Neural cell (in vitro differentiated cells): Measurements from ENCODE around the gene ST3GAL5. TPM values are rescaled to one million over a fixed set of nuclear protein-coding genes. Genes with fewer than 3 reads are reported as not detected.
"Not testable (repeated sequence)": the region's sequence is repeated elsewhere in the genome, so short reads cannot be mapped to it uniquely, and the experiment has no call there.

Experiments
- H2AFZ ChIP-seq: fragments of 200-600, 300-800 bp; sonication (generic), shearing (Covaris generic); 2 replicates; pipeline ENCODE4 v1.6.0; 2014; ENCODE audit warnings: low read depth, mild to moderate bottlenecking, antibody characterized with exemption, low read length, moderate library complexity
- H3F3A ChIP-seq: fragments of 200-600 bp; shearing (Covaris generic); 2 replicates; pipeline ENCODE4 v1.6.1; 2016; ENCODE audit warnings: mild to moderate bottlenecking, moderate library complexity, mixed read lengths, antibody characterized with exemption, low read length; ENCODE audit not compliant: insufficient read depth, poor library complexity, severe bottlenecking
- H3K27ac ChIP-seq: fragments of 200-600, 300-800 bp; sonication (generic), shearing (Covaris generic); 2 replicates; pipeline ENCODE4 v1.5.1; 2014; ENCODE audit warnings: mild to moderate bottlenecking, low read length, moderate library complexity
- H3K27me3 ChIP-seq: fragments of 300-800, 200-600 bp; sonication (generic), shearing (Covaris generic); 2 replicates; pipeline ENCODE4 v1.6.0; 2014; ENCODE audit warnings: mild to moderate bottlenecking, low read depth, low read length, moderate library complexity; ENCODE audit not compliant: insufficient read depth
- H3K36me3 ChIP-seq: fragments of 300-800, 200-600 bp; sonication (generic), shearing (Covaris generic); 2 replicates; pipeline ENCODE4 v1.5.1; 2014; ENCODE audit warnings: mild to moderate bottlenecking, antibody characterized with exemption, low read length, moderate library complexity; ENCODE audit not compliant: insufficient read depth
- H3K4me2 ChIP-seq: fragments of 300-800, 200-600 bp; sonication (generic), shearing (Covaris generic); 2 replicates; pipeline ENCODE4 v1.6.0; 2014; ENCODE audit warnings: mild to moderate bottlenecking, low read length
- H3K4me3 ChIP-seq: fragments of 300-800, 200-600 bp; sonication (generic), shearing (Covaris generic); 2 replicates; pipeline ENCODE4 v1.5.1; 2014; ENCODE audit warnings: mild to moderate bottlenecking, low read length, moderate library complexity
- H3K79me2 ChIP-seq: fragments of 200-600 bp; shearing (Covaris generic); replicated peaks from 2 replicates; pipeline ENCODE4 v1.6.0; 2014; ENCODE audit warnings: mild to moderate bottlenecking, low read length, moderate library complexity; ENCODE audit not compliant: insufficient read depth
- H3K9ac ChIP-seq: fragments of 300-800, 200-600 bp; sonication (generic), shearing (Covaris generic); 2 replicates; pipeline ENCODE4 v1.6.1; 2016; ENCODE audit warnings: mild to moderate bottlenecking, low read length, mixed read lengths
- H3K9me2 ChIP-seq: fragments of 200-600 bp; shearing (Covaris generic); 2 replicates; pipeline ENCODE4 v1.6.1; 2016; ENCODE audit warnings: mild to moderate bottlenecking, low read length, mixed read lengths; ENCODE audit not compliant: insufficient read depth
- H3K9me3 ChIP-seq: fragments of 200-600, 300-800 bp; sonication (generic), shearing (Covaris generic); 2 replicates; pipeline ENCODE4 v1.6.1; 2016; ENCODE audit warnings: mild to moderate bottlenecking, mixed run types, low read length, moderate library complexity, mixed read lengths
- H4K20me1 ChIP-seq: fragments of 200-600 bp; shearing (Covaris generic); 2 replicates; pipeline ENCODE4 v1.6.1; 2016; ENCODE audit warnings: mild to moderate bottlenecking, mixed run types; ENCODE audit not compliant: insufficient read depth
- EP300 ChIP-seq: fragments of 450-650 bp; conservative IDR thresholded peaks from 2 replicates; pipeline ENCODE4 v1.6.1; 2014; ENCODE audit warnings: antibody characterized with exemption, mild to moderate bottlenecking, moderate library complexity; ENCODE audit not compliant: poor library complexity, severe bottlenecking
- EZH2 ChIP-seq: fragments of 200-600, 300-800 bp; shearing (Covaris generic), sonication (generic); IDR thresholded peaks from 2 replicates; pipeline ENCODE4 v1.6.1; 2014; ENCODE audit warnings: antibody characterized with exemption, low read length, borderline replicate concordance, mild to moderate bottlenecking; ENCODE audit not compliant: insufficient read depth, poor library complexity, severe bottlenecking
- MXI1 ChIP-seq: fragments of 450-650 bp; conservative IDR thresholded peaks from 2 replicates; pipeline ENCODE4 v1.6.1; 2014; ENCODE audit warnings: antibody characterized with exemption, mild to moderate bottlenecking; ENCODE audit not compliant: poor library complexity, severe bottlenecking
- POLR2AphosphoS5 ChIP-seq: IDR thresholded peaks from 2 replicates; pipeline ENCODE4 v1.6.1; 2012
- RAD21 ChIP-seq: fragments of 450-650 bp; conservative IDR thresholded peaks from 2 replicates; pipeline ENCODE4 v1.6.1; 2014; ENCODE audit warnings: antibody characterized with exemption, mild to moderate bottlenecking, moderate library complexity
- SMC3 ChIP-seq: fragments of 450-650 bp; conservative IDR thresholded peaks from 2 replicates; pipeline ENCODE4 v1.6.1; 2014; ENCODE audit warnings: antibody characterized with exemption, mild to moderate bottlenecking, moderate library complexity; ENCODE audit not compliant: poor library complexity
- TAF1 ChIP-seq: IDR thresholded peaks from 2 replicates; pipeline ENCODE4 v1.6.1; 2012; ENCODE audit warnings: low read depth
- polyA plus RNA-seq: library from polyadenylated mRNA; depleted of rRNA; stranded (reverse); fragments of >200 nt; gene quantifications from 2 replicates; pipeline ENCODE4 v1.2.3, GENCODE V29; 2014
- TF ChIP-seq, protein P1 (sequence below): IDR thresholded peaks from 2 replicates; pipeline ENCODE4 v1.6.1; 2012; ENCODE audit warnings: borderline replicate concordance
- TF ChIP-seq, protein P2 (sequence below): fragments of 450-650 bp; IDR thresholded peaks from 2 replicates; pipeline ENCODE4 v1.5.1; 2014; ENCODE audit warnings: antibody characterized with exemption, mild to moderate bottlenecking, moderate library complexity; ENCODE audit not compliant: poor library complexity, severe bottlenecking

The ST3GAL5 gene
- polyA plus RNA-seq, 1 donor from 2014 or later, result 55.6 TPM

DNA sequence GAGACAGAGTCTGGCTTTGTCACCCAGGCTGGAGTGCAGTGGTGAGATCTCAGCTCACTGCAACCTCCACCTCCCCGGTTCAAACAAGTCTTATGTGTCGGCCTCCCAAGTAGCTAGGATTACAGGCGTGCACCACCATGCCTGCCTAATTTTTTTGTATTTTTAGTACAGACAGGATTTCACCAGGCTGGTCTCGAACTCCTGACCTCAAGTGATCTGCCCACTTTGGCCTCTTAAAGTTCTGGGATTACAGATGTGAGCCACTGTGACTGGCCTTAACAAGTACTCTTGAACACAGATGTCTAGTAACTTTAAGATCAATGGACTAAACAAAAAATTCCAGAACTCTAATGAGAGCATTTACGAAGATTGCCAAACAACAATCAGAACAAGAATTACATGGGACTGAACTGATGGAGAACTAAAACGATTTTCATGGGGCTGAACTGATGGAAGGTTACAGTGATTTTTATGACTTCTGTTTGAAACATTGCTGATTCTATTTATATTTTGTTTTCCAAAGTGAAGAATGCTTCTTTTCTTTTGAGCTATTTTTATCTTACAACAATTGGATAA is 46.5 kb upstream of the ST3GAL5 start:
- Histone ChIP-seq H3K9ac (no peak overlapping the region), H3K27ac (no peak overlapping the region), H3K9me3 (no peaks in the 10 kb centered on the region), H3K4me2 (no peak overlapping the region), H2AFZ (no peak overlapping the region), H3K9me2 (no peaks in the 10 kb centered on the region), H4K20me1 (no peaks in the 10 kb centered on the region), H3K27me3 (no peaks in the 10 kb centered on the region), H3K4me3 (no peak overlapping the region), H3K36me3 (no peaks in the 10 kb centered on the region), H3F3A (no peaks in the 10 kb centered on the region), H3K79me2 (no peaks in the 10 kb centered on the region)
- TF ChIP-seq, protein P1, sequence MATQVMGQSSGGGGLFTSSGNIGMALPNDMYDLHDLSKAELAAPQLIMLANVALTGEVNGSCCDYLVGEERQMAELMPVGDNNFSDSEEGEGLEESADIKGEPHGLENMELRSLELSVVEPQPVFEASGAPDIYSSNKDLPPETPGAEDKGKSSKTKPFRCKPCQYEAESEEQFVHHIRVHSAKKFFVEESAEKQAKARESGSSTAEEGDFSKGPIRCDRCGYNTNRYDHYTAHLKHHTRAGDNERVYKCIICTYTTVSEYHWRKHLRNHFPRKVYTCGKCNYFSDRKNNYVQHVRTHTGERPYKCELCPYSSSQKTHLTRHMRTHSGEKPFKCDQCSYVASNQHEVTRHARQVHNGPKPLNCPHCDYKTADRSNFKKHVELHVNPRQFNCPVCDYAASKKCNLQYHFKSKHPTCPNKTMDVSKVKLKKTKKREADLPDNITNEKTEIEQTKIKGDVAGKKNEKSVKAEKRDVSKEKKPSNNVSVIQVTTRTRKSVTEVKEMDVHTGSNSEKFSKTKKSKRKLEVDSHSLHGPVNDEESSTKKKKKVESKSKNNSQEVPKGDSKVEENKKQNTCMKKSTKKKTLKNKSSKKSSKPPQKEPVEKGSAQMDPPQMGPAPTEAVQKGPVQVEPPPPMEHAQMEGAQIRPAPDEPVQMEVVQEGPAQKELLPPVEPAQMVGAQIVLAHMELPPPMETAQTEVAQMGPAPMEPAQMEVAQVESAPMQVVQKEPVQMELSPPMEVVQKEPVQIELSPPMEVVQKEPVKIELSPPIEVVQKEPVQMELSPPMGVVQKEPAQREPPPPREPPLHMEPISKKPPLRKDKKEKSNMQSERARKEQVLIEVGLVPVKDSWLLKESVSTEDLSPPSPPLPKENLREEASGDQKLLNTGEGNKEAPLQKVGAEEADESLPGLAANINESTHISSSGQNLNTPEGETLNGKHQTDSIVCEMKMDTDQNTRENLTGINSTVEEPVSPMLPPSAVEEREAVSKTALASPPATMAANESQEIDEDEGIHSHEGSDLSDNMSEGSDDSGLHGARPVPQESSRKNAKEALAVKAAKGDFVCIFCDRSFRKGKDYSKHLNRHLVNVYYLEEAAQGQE, result no peak
- no peak for TF ChIP-seq SMC3
- TF ChIP-seq MXI1, result no peak
- no peak for TF ChIP-seq TAF1
- no peak for TF ChIP-seq EP300
- TF ChIP-seq, protein P2, sequence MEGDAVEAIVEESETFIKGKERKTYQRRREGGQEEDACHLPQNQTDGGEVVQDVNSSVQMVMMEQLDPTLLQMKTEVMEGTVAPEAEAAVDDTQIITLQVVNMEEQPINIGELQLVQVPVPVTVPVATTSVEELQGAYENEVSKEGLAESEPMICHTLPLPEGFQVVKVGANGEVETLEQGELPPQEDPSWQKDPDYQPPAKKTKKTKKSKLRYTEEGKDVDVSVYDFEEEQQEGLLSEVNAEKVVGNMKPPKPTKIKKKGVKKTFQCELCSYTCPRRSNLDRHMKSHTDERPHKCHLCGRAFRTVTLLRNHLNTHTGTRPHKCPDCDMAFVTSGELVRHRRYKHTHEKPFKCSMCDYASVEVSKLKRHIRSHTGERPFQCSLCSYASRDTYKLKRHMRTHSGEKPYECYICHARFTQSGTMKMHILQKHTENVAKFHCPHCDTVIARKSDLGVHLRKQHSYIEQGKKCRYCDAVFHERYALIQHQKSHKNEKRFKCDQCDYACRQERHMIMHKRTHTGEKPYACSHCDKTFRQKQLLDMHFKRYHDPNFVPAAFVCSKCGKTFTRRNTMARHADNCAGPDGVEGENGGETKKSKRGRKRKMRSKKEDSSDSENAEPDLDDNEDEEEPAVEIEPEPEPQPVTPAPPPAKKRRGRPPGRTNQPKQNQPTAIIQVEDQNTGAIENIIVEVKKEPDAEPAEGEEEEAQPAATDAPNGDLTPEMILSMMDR, result no peak
- no peak for TF ChIP-seq RAD21
- no peak for TF ChIP-seq POLR2AphosphoS5
- no peak for TF ChIP-seq EZH2

DNA sequence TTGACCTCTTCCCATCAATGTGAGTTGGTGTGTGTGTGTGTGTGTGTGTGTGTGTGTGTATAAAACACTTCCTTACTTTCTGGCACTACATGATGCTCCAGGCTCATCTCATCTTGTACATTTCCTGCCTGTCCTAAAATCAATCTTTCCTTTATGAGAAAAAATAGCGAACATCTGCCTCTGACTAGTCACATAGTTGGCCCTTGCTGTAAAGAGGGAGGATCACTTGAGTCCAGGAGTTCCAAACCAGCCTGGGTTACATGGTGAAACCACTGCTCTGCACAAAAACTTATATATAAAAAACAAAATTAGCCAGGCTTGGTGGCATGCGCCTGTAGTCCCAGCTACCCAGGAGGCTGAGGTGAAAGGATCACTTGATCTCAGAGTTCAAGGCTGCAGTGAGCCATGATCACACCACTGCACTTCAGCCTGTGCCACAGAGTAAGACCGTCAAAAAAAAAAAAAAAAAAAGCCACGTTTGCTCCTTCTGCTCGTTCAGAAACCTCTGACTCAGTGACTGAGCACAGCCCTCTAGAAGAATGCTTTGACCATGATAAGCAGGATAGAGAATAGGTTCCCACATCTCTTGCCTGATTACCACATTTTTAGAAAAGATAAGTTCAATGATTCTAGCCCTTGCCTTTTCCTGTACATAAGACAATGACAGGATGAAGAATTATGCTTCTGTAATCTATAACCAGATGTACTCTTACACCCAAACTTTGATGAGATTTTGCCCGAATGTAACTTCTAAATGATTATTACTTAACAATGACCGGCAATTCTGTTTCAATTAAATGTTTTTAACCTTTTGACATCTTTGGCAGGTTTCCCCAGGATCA is 45.2 kb upstream of the ST3GAL5 start:
- no peaks in the 10 kb centered on the region for H4K20me1 ChIP-seq

DNA sequence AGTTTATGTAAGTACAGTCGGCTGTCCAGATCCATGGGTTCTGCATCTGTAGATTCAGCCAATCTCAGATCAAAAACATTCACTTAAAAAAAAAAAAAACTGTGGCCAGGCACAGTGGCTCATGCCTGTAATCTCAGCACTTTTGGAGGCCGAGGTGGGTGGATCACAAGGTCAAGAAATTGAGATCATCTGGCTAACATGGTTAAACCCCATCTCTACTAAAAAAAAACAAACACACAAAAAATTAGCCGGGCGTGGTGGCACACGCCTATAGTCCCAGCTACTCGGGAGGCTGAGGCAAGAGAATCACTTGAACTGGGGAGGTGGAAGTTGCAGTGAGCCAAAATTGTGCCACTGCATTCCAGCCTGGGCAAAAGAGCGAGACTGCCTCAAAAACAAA is 42.4 kb upstream of the ST3GAL5 start:
- H3K9me2 ChIP-seq, H3K9me3 ChIP-seq, H3K4me2 ChIP-seq, H2AFZ ChIP-seq, H4K20me1 ChIP-seq, H3K4me3 ChIP-seq, H3K79me2 ChIP-seq, H3K27ac ChIP-seq, H3K27me3 ChIP-seq, H3K9ac ChIP-seq, H3K36me3 ChIP-seq, H3F3A ChIP-seq: not testable (repeated sequence)

More for the DNA sequence above, 45.2 kb upstream of the ST3GAL5 start:
- H3K9me3 ChIP-seq, result no peaks in the 10 kb centered on the region
- no peak overlapping the region for H3K4me2 ChIP-seq
- H3K27ac ChIP-seq, result no peak overlapping the region
- H2AFZ ChIP-seq, result no peak overlapping the region
- H3K27me3 ChIP-seq, result no peaks in the 10 kb centered on the region
- no peak for TF ChIP-seq POLR2AphosphoS5
- TF ChIP-seq EZH2, result no peak
- TF ChIP-seq RAD21, result no peak
- no peak for TF ChIP-seq TAF1
- no peak for TF ChIP-seq EP300
- H3K79me2 ChIP-seq, result no peaks in the 10 kb centered on the region
- no peaks in the 10 kb centered on the region for H3K36me3 ChIP-seq
- H3F3A ChIP-seq, result no peaks in the 10 kb centered on the region
- H3K9me2 ChIP-seq, result no peaks in the 10 kb centered on the region
- no peak overlapping the region for H3K9ac ChIP-seq
- H3K4me3 ChIP-seq, result no peak overlapping the region
